HG02763 (cell line): ENCODE measurements around the gene NRCAM.
"Not testable (repeated sequence)": the region's sequence is repeated elsewhere in the genome, so short reads cannot be mapped to it uniquely, and the experiment has no call there.

Experiments used
- ATAC-seq: cut with Tn5 transposase; IDR thresholded peaks from one replicate; pipeline ENCODE4 v1.9.1; 2021; ENCODE audit warnings: mild to moderate bottlenecking, moderate library complexity; ENCODE audit not compliant: unreplicated experiment

The NRCAM gene

DNA sequence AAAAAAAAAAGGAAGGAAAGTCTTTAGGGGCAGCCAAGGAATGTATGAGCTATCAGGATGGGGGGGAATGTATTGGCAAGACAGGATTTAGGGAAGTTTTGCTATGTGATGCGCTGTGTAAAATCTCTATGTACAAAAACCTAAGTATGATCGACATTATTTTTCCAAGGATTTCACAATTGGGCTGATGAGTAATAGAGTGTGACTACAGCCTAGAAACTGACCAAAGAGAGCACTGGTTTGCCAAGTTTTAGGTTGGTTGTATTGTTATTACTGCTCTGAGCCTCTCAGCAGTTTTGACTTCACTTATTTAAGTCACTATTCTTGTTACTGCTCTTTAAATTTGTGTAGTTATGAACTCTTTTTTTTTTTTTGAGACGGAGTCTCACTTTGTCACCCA lies 107.3 kb downstream of the NRCAM start:
- ATAC-seq = no peak

GRCh38 chr7:108347616-108348015 lies 108.6 kb downstream of the NRCAM start:
- no peak for ATAC-seq

GRCh38 chr7:108345710-108346336 lies 110.4 kb downstream of the NRCAM start:
- no peak for ATAC-seq

DNA sequence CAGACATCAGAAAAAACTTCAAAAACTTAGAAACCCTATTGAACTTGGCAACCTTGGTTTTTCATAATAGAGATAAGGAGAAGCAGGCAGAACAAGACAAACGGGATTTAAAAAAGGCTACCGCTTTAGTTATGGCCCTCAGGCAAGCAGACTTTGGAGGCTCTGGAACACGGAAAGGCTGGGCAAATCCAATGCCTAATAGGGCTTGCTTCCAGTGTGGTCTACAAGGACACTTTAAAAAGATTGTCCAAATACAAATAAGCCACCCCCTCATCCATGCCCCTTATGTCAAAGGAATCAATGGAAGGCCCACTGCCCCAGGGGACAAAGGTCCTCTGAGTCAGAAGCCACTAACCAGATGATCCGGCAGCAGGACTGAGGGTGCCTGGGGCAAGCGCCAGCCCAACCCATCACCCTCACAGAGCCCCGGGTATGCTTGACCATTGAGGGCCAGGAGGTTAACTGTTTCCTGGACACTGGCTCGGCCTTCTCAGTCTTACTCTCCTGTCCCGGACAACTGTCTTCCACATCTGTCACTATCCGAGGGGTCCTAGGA lies 115.3 kb downstream of the NRCAM start:
- ATAC-seq = no peak

DNA sequence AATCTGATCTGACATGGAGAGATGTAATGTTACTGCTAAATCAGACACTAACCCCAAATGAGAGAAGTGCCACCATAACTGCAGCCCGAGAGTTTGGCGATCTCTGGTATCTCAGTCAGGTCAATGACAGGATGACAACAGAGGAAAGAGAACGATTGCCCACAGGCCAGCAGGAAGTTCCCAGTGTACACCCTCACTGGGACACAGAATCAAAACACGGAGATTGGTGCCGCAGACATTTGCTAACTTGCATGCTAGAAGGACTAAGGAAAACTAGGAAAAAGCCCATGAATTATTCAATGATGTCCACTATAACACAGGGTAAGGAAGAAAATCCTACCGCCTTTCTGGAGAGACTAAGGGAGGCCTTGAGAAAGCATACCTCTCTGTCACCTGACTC lies 115.8 kb downstream of the NRCAM start:
- not testable (repeated sequence) for ATAC-seq

DNA sequence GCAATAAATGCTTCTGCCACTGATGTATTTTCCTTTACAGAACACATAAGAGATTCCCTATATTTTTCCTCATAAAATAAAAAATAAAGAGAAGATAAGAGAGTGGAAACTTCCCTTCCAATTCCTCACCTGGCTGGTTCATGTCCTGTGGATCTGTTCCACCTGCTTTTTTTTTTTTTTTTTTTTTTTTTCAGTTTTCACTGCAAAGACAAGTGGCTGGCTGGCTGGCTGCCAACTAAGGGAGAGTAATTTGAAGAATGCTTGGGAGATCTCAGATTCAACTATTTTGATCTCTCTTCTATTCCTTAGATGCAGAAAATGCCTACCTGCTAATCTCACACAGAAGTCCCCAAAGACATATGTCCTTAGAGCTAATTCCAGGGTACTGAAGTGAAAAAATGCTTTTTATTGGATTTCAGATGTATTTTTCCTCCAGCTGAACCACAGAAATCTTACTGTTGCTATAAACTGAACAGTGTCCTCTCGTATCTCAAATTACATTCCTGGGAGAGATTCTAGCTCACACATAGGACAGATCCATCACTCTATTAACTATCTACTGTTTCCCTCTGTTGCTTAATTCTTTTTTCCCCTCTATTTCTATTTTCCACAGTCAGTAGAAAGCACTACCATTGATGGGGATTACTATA lies 120.8 kb downstream of the NRCAM start:
- no peak for ATAC-seq

GRCh38 chr7:108332937-108333336 lies 123.3 kb downstream of the NRCAM start:
- no peak for ATAC-seq

DNA sequence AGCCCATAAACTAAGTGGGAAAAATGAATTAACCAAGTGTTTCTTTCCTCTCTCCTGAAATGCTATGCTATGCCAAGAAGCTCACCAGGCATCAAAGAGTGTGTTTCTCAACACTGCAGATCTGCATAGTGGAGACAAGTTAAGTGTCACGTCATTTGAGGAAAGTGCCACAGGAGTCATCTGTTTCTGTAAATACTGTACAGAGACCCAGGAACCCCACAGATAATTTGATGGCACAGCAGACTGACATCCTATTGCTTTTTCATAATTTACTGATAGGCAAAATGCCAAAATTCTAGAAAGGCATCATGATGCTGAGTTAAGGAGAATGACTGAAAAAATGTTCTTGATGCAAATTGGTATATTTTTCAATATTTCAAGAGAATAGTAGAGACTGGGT lies 124.3 kb downstream of the NRCAM start:
- ATAC-seq = no peak

DNA sequence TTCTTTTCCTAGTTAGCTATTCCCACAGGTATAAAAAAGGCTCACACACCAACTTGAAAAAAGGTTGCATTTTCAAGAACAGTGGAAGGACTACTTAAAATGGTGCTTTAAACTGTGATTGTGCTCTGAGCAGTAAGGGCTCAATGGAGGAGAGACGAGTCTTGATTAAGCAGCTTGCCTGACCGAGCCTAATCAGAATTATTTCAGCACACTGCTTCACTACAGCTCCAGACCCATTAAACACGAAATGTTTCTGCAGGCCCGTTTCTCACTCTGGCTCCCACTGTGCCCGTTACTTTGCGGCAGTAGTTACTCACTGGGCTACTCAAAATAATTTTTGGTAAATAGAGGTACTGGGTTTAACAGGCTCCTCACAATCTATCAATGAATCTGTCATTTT lies 126.0 kb downstream of the NRCAM start:
- no peak for ATAC-seq

- ATAC-seq = no peak
These were observed 126.7 kb downstream of the NRCAM start for GRCh38 chr7:108329514-108329913.

DNA sequence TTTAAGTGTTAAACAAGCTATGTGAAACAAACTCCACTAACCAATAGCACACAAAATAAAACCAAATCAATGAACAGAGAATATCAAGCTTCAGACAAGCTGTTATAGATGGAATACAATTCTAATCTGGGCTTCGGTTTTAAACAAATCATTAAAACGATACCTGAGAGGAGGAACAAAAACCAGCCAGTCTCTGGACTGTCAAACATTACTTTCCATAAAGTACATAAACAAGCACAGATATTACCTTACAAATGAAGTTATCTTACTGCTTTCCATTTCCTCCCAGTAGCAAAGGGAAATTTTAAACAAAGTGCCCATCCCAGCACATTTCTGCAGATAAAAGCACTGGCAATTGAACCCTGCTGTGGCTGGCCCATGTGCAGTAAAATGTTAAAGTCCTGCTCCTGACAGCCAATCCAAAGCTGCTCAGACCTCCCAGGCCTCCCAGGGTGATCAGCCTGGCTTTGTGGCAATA lies 128.0 kb downstream of the NRCAM start:
- peak; percentile 82 for ATAC-seq

GRCh38 chr7:108327353-108327752 lies 128.9 kb downstream of the NRCAM start:
- ATAC-seq = no peak

GRCh38 chr7:108326938-108327337 lies 129.3 kb downstream of the NRCAM start:
- ATAC-seq = no peak

DNA sequence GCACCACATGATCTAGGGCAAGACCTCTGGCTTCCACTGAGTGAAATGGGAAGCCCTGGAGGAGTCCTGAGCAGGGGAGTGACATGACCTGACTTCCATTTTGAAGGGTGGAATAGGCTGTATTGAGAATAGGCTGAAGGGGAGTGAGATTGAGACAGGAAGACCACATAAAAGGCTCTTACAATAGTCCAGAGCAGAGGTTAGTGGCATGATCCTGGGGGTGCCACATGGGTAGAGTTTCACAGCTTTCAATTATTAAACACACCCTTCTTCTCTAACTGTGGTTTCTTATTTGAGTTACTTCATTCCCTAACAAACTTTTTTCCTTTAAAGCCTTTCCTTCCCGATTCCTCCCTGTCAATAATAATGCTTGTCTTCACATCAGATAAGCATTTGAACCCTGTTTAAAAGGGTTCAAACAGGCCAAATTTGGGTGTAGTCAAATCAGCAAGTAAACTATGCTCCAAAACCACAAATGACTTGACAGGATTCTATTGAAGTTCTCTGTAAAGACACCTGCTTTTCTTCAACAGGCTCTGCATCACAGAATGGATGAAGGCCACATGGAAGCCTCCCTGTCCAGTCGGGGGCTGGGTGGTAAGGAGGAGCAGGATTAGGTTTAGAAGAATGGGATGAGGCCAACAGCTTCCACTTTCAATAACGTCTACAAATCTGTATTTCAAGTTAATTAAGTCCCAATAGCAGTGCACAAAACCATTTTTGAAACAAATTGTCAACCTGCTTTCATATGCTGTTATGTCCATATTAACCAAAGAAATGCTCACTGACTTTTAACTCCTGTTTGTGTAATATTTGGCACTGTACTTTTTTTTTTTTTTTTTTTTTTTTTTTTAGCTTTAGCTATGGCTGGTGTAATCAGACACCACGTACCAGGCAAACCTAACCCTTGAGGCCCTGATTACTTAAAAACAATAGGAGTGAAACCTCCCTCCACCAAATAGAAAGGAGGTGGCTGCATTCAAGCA lies 131.9 kb downstream of the NRCAM start:
- ATAC-seq = no peak

DNA sequence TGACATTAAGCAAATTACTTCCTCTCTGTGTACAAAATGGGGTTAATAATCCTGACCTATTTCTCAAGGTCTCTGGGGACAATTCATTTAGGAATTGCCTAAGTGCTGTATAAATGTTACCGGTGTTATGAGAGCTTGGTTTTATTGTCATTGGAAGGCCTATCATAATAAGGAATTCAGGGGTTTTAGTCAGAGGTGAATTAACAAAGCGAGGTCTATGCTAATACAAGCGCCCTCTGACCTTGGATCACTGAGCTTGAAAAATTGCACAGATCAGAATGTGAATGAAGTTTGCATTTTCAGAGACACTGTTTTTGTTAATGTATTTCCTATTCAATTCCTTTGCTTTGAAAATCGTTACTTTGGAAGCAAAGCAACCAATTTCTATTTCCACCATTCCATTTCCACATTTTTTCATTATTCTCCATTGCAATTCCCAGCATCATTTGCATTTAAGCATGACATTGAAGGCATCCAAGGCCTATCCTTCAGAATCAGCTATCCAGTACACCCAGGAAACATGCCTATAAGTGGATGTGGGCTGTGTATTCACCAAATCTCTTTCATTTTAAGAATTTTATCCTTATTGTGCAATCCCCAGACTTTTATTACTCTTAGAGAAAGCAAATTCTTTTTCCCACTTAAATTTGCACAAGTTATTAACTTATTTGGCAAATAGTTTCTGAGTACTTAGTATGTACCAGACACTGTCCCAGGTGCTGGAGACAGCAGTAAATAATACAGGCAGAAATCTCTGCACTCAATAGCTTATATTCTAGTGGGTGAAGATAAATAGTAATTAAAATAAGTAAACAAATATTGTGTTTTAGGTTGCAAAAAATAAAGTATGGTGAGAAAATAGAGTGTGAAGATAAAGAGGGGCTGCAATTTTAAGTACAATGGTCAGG lies 133.1 kb downstream of the NRCAM start:
- no peak for ATAC-seq

DNA sequence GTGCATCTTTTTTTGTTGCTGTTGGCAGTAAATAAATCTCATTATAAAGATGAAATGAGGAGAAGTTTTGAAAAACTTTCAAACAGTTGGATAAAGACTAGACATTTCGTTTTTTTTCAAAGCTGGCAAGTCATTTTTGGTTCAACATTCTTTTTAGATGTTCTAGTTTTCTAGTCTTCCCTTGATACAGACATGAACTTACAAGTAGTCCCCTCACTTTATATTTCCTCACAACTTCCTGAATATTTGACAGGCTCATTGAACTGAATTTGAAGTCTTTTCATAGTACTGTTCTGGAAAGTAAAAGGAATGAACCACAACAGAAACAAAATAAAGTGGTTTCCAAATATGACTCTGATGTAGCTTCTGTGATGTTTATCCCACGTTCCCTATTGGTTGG lies 134.2 kb downstream of the NRCAM start:
- no peak for ATAC-seq

GRCh38 chr7:108321359-108321758 lies 134.9 kb downstream of the NRCAM start:
- no peak for ATAC-seq

DNA sequence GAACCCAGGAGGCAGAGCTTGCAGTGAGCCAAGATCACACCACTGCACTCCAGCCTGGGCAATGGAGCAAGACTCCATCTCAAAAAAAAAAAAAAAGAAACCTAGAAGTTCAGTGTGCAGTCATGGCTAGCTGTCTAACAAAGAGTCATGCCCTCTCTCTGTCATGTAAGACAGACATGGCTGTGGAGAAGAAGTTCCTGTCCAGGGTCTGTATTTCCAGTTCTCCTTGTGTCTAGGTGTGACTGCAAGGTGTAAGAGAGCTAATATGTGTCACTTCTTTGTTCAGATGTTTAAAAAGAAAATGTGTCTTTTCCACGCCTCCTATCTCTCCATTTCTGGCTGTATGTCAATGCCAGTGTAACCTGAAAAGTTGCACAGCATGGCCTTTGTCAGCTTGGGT lies 139.5 kb downstream of the NRCAM start:
- ATAC-seq = no peak

DNA sequence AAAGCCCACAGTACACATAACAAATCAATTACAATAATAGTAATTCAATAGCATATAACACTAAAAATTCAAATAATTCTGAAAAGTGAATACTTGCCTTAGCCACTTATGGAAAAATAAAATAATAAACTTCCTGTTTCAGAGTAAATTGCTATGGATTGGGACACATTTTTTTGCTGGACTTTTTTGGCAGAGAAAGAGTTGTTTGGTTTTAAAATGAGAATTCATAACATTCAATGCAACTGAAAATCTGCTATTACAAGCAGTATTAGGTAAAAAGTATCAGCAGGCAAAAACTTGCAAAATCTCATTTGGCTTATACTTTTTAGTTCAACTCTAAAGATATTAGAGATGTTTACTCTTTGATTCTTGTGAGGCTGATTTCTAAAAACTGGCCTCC lies 141.7 kb downstream of the NRCAM start:
- ATAC-seq = no peak

DNA sequence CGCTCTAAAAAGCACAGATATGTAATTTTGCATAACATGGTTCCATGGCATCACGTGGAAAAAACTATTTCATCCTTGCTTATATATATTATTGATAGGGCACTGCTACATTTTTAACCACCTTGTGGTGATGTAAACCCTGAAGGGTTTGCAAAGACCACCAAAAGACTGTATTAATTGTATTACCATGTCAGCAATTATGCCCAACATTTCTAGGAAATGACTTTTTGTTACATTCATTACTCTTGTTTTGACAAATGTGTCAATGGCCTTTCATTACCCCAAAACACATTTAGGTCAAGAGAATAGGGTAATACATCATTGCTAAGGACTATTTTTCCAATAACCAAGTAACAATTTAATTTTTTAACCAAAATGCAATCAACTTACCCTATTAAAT lies 142.2 kb downstream of the NRCAM start:
- ATAC-seq = no peak
